PC-9 (cell line): Measurements from ENCODE around the gene SCGB1C1. TPM values are rescaled to one million over a fixed set of nuclear protein-coding genes. Genes with fewer than 3 reads are reported as not detected.
"Not testable (repeated sequence)": the region's sequence is repeated elsewhere in the genome, so short reads cannot be mapped to it uniquely, and the experiment has no call there.

Source experiments
- BruUV-seq: library from RNA; stranded (reverse); fragments of 400-500 nt; replicated peaks from 2 replicates; lab custom pipeline; 2021; lab: Mats Ljungman, UMichigan
- CTCF ChIA-PET: fragments of 300-600 bp; sonication (Branson Sonifier 250); formaldehyde crosslinking; loops from one replicate; lab custom pipeline; 2022; ENCODE audit warnings: antibody characterized with exemption; lab: Charles Lee
- POLR2A ChIA-PET: fragments of 300-600 bp; sonication (Branson Sonifier 250); formaldehyde crosslinking; loops from one replicate; lab custom pipeline; 2022; ENCODE audit warnings: antibody characterized with exemption; ENCODE audit not compliant: unreplicated experiment; lab: Charles Lee
- DNase-seq, 2 experiments: peaks; one replicate each; pipeline versions ENCODE4 v3.0.0 to v3.0.0-alpha.2; 2015 to 2022; ENCODE audit warnings: mixed read lengths in 1 of 2
- H2AFZ ChIP-seq: fragments of 200-600 bp; sonication (generic); 2 replicates; pipeline ENCODE4 v1.8.1; 2017; ENCODE audit warnings: antibody characterized with exemption
- H3F3A ChIP-seq: fragments of 200-600 bp; sonication (generic); 2 replicates; pipeline ENCODE4 v1.8.1; 2017; ENCODE audit warnings: antibody characterized with exemption, mild to moderate bottlenecking, low read depth; ENCODE audit not compliant: insufficient read depth
- H3K27ac ChIP-seq: fragments of 200-600 bp; sonication (generic); 2 replicates; pipeline ENCODE4 v1.6.1; 2016; ENCODE audit warnings: mixed run types
- H3K27me3 ChIP-seq: fragments of 200-600 bp; sonication (generic); 2 replicates; pipeline ENCODE4 v1.6.1; 2016; ENCODE audit warnings: low read depth, mixed run types; ENCODE audit not compliant: insufficient read depth
- H3K36me3 ChIP-seq: fragments of 200-600 bp; sonication (generic); 2 replicates; pipeline ENCODE4 v1.6.1; 2016; ENCODE audit warnings: low read depth, mixed run types
- H3K4me1 ChIP-seq: fragments of 200-600 bp; sonication (generic); replicated peaks from 2 replicates; pipeline ENCODE4 v1.6.1; 2016; ENCODE audit warnings: mixed run types; ENCODE audit not compliant: insufficient read depth
- H3K4me2 ChIP-seq: fragments of 200-600 bp; sonication (generic); 2 replicates; pipeline ENCODE4 v1.6.1; 2017; ENCODE audit warnings: mixed run types
- H3K4me3 ChIP-seq: fragments of 200-600 bp; sonication (generic); 2 replicates; pipeline ENCODE4 v1.6.1; 2016; ENCODE audit warnings: mixed run types
- H3K79me2 ChIP-seq: fragments of 200-600 bp; sonication (generic); 2 replicates; pipeline ENCODE4 v1.6.1; 2017; ENCODE audit warnings: low read depth, mixed run types
- H3K9me2 ChIP-seq: fragments of 200-600 bp; sonication (generic); 2 replicates; pipeline ENCODE4 v1.8.1; 2017; ENCODE audit warnings: mild to moderate bottlenecking; ENCODE audit not compliant: insufficient read depth
- H3K9me3 ChIP-seq: fragments of 200-600 bp; sonication (generic); 2 replicates; pipeline ENCODE4 v1.8.1; 2016; ENCODE audit warnings: low read depth; ENCODE audit not compliant: insufficient read depth
- H4K20me1 ChIP-seq: fragments of 200-600 bp; sonication (generic); 2 replicates; pipeline ENCODE4 v1.8.1; 2017; ENCODE audit not compliant: insufficient read depth
- CTCF ChIP-seq: fragments of 200-600 bp; sonication (generic); conservative IDR thresholded peaks from 2 replicates; pipeline ENCODE4 v1.6.1; 2017; ENCODE audit warnings: mixed run types, antibody characterized with exemption, mild to moderate bottlenecking, moderate library complexity
- EZH2 ChIP-seq: fragments of 200-600 bp; sonication (generic); IDR thresholded peaks from 2 replicates; pipeline ENCODE4 v1.8.0; 2017; ENCODE audit warnings: antibody characterized with exemption, low read depth
- intact Hi-C: fragments of 100-400 bp; cut with micrococcal nuclease; formaldehyde crosslinking; loops from one replicate; pipeline ENCODE4 v1.10.0; 2022; ENCODE audit not compliant: unreplicated experiment
- total RNA-seq: library from RNA; stranded (reverse); gene quantifications from 2 replicates; pipeline ENCODE4 v1.2.3, GENCODE V29; 2021

SCGB1C1 gene
- total RNA-seq, 1 experiment from 2014 or later = not detected

DNA sequence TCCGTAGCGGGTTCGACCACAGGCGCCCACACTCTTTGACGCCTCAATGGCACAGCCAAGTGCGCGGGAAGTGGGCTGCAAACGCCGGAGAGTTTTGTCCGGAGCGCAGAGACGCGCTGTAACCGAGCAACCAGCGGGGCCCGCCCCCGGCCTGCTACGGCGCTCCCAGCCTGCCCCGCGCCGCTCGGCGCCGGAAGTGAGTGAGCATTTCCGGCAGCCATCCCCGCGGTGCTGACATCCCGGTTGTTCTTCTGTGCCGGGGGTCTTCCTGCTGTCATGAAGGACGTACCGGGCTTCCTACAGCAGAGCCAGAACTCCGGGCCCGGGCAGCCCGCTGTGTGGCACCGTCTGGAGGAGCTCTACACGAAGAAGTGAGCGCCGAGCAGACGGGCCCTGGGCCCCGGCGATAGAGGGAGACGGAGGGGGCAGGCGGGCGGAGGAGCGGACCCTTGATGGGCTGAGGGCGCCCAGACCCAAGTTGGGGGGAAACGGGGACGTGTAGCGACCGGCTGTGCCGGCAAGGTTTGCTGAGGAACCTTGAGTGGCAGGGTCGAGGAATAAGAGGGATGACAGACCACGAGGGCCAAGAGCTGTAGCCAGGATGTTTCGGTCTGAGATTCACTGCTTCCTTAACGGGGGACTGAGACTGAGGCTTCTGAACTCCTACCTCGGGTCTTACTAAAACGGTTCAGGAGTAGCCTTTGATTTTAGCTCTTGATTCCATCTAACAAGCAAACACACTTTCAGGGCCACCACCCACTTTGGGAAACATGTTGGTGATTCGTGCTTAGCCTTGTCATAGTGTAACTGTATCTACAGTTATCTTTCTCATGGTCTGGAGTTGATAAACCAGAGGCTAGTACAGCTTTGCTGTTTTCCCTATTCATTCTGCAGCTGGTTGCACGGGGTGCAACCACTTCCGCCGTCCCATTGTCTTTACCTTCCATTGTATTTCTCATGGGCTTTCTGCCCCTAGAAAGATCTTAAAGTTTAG is 44.2 kb downstream of the SCGB1C1 start, which contains the start of gene PSMD13:
PSMD13 (plus strand) TSS at position 203 of the 994 bp plus-strand sequence; CDS start at position 277, 74 bp downstream.
- Histone ChIP-seq H3K9me2 (no peaks in the 10 kb centered on the region), H3K9me3 (no peaks in the 10 kb centered on the region), H2AFZ (peak within 1 kb of the TSS; percentile 97), H3K4me1 (peaks cover 9% of the 10 kb centered on the region), H3K27me3 (no peaks in the 10 kb centered on the region), H3F3A (peaks cover 8% of the 10 kb centered on the region; the same call in 1 of the 2 replicates), H3K79me2 (peaks cover 39% of the 10 kb centered on the region), H3K4me3 (peak within 1 kb of the TSS; percentile 65), H4K20me1 (peaks cover 9% of the 10 kb centered on the region; the same call in 1 of the 2 replicates), H3K27ac (peak within 1 kb of the TSS; percentile 66), H3K4me2 (peak within 1 kb of the TSS; percentile 94), H3K36me3 (no peaks in the 10 kb centered on the region)
- POLR2A ChIA-PET = interaction anchor here (0.6 kb wide), 2 partner anchors 14 to 22 kb away, joined by 10 to 16 read pairs; no protein-coding TSS in a partner anchor
- peak in 1 of 2 experiments; percentile 78 for DNase-seq
- TSS peak; percentile 50 for BruUV-seq
- intact Hi-C loops = loop anchor here (1.0 kb wide), 1 partner anchor 30 kb away; the partner anchor contains the start of genes BET1L and RIC8A
- no peak for TF ChIP-seq CTCF
- no peak for TF ChIP-seq EZH2
- CTCF ChIA-PET = interaction anchor here (0.7 kb wide), 1 partner anchor 76 kb away, joined by 13 read pairs; no protein-coding TSS in a partner anchor

GRCh38 chr11:238346-238745 is 45.5 kb downstream of the SCGB1C1 start:
- H3K9me2 ChIP-seq, H3K9me3 ChIP-seq, BruUV-seq, H3F3A ChIP-seq, H3K27me3 ChIP-seq, H3K36me3 ChIP-seq, intact Hi-C loops, CTCF ChIA-PET, H3K4me1 ChIP-seq, H2AFZ ChIP-seq, DNase-seq, H4K20me1 ChIP-seq, POLR2A ChIA-PET, H3K27ac ChIP-seq: not testable (repeated sequence)
- Histone ChIP-seq H3K4me2 (peak overlapping the region; percentile 94), H3K4me3 (peak overlapping the region; percentile 65; the same call in 1 of the 2 replicates), H3K79me2 (peaks cover 39% of the 10 kb centered on the region)

DNA sequence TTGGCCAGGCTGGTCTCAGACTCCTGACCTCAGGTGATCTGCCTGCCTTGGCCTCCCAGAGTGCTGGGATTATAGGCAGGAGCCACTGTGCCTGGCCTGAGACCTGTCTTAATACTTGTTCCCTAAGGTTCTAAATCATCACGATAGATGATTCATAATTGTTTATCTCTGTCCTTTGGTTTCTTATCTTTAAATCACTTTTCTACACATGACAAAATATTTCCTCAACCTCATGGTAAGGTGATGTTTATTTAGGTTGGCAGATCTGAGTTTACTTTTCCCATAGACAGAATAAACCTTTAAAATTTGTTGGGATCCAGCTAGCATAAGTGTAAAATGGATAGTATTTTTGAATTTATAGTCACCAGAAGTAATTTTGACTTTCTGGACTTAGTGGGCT is 47.4 kb downstream of the SCGB1C1 start:
- no peak for DNase-seq
- ChIA-PET POLR2A (no interaction called here), CTCF (no interaction called here)
- H3K79me2 ChIP-seq = peaks cover 39% of the 10 kb centered on the region
- H3K9me3 ChIP-seq = no peaks in the 10 kb centered on the region
- H3K9me2 ChIP-seq = no peaks in the 10 kb centered on the region
- no peak for TF ChIP-seq CTCF
- TF ChIP-seq EZH2 = no peak
- no peak overlapping the region for H3K4me3 ChIP-seq
- H3K4me1 ChIP-seq = peaks cover 9% of the 10 kb centered on the region
- H3F3A ChIP-seq = peaks cover 8% of the 10 kb centered on the region; the same call in 1 of the 2 replicates
- H2AFZ ChIP-seq = no peak overlapping the region
- no peak overlapping the region for H3K27ac ChIP-seq
- H3K36me3 ChIP-seq = peaks cover 3% of the 10 kb centered on the region; the same call in 1 of the 2 replicates
- BruUV-seq = no TSS peak
- no peak overlapping the region for H3K4me2 ChIP-seq
- intact Hi-C loops = no loop called here
- no peaks in the 10 kb centered on the region for H3K27me3 ChIP-seq
- peaks cover 9% of the 10 kb centered on the region; the same call in 1 of the 2 replicates for H4K20me1 ChIP-seq
